WTC11 (cell line): ENCODE measurements around the gene GRM8. TPM values are rescaled to one million over a fixed set of nuclear protein-coding genes. Genes with fewer than 3 reads are reported as not detected.

ENCODE experiments used
- ATAC-seq: fragments of 200-7000 bp; cut with Tn5 transposase; 2 replicates; pipeline ENCODE4 v1.10.0; 2021; ENCODE audit warnings: mild to moderate bottlenecking, moderate library complexity
- CTCF ChIA-PET: fragments of 300-600 bp; sonication (Branson Sonifier 250); formaldehyde crosslinking; loops from one replicate; lab custom pipeline; 2021; ENCODE audit warnings: antibody characterized with exemption; lab: Charles Lee
- POLR2A ChIA-PET: fragments of 350-600 bp; sonication (Branson Sonifier 250); formaldehyde crosslinking; loops from one replicate; lab custom pipeline; 2021; ENCODE audit warnings: antibody characterized with exemption; lab: Charles Lee
- DNase-seq: peaks from one replicate; pipeline ENCODE4 v3.0.0; 2021; ENCODE audit warnings: low spot score
- H3K27ac Mint-ChIP-seq: 2 replicates; pipeline ENCODE4 v1.8.0; 2021; ENCODE audit warnings: mixed read lengths
- H3K27me3 Mint-ChIP-seq: 2 replicates; pipeline ENCODE4 v1.8.0; 2021; ENCODE audit warnings: low read depth, mild to moderate bottlenecking, moderate library complexity, mixed read lengths
- H3K36me3 Mint-ChIP-seq: 2 replicates; pipeline ENCODE4 v1.8.0; 2021; ENCODE audit warnings: mixed read lengths
- H3K4me1 Mint-ChIP-seq: 2 replicates; pipeline ENCODE4 v1.8.0; 2022; ENCODE audit warnings: mixed read lengths
- H3K4me3 Mint-ChIP-seq: 2 replicates; pipeline ENCODE4 v1.8.0; 2021; ENCODE audit warnings: mild to moderate bottlenecking, moderate library complexity, mixed read lengths
- H3K9me3 Mint-ChIP-seq: 2 replicates; pipeline ENCODE4 v1.8.0; 2021; ENCODE audit warnings: mixed read lengths
- GABPB1 ChIP-seq: sonication (generic); formaldehyde crosslinking; IDR thresholded peaks from 2 replicates; pipeline ENCODE4 v1.8.1; 2023; ENCODE audit warnings: mild to moderate bottlenecking, missing genetic modification reagents
- GTF2I ChIP-seq: fragments of 250-450 bp; sonication (Bioruptor Pico); conservative IDR thresholded peaks from 2 replicates; pipeline ENCODE4 v1.4.0; 2021; ENCODE audit warnings: mild to moderate bottlenecking
- IRF2 ChIP-seq: sonication (generic); formaldehyde crosslinking; IDR thresholded peaks from 2 replicates; pipeline ENCODE4 v1.8.0; 2022; ENCODE audit warnings: low read depth, missing genetic modification reagents, borderline replicate concordance
- NR3C1 ChIP-seq: sonication (generic); formaldehyde crosslinking; conservative IDR thresholded peaks from 2 replicates; pipeline ENCODE4 v1.8.1; 2023; ENCODE audit warnings: low read depth, mild to moderate bottlenecking, missing genetic modification reagents
- PRRX2 ChIP-seq: fragments of 250-450 bp; sonication (Bioruptor Pico); IDR thresholded peaks from 2 replicates; pipeline ENCODE4 v1.8.0; 2021; ENCODE audit warnings: mild to moderate bottlenecking
- ZNF138 ChIP-seq: sonication (generic); formaldehyde crosslinking; conservative IDR thresholded peaks from 2 replicates; pipeline ENCODE4 v1.8.1; 2022; ENCODE audit warnings: mild to moderate bottlenecking, moderate library complexity, missing genetic modification reagents
- ZNF232 ChIP-seq: sonication (generic); formaldehyde crosslinking; IDR thresholded peaks from 2 replicates; pipeline ENCODE4 v1.8.0; 2022; ENCODE audit warnings: mild to moderate bottlenecking, missing genetic modification reagents
- ZNF263 ChIP-seq: sonication (generic); formaldehyde crosslinking; IDR thresholded peaks from 2 replicates; pipeline ENCODE4 v1.8.1; 2022; ENCODE audit warnings: low read depth, mild to moderate bottlenecking, moderate library complexity, missing genetic modification reagents
- ZNF317 ChIP-seq: sonication (generic); formaldehyde crosslinking; IDR thresholded peaks from 2 replicates; pipeline ENCODE4 v1.8.1; 2023; ENCODE audit warnings: low read depth, mild to moderate bottlenecking, moderate library complexity, missing genetic modification reagents, borderline replicate concordance
- total RNA-seq: library from RNA; stranded (reverse); gene quantifications from 3 replicates; pipeline ENCODE4 v1.2.3, GENCODE V29; 2021
- TF ChIP-seq, protein P1 (sequence below): sonication (generic); formaldehyde crosslinking; IDR thresholded peaks from 2 replicates; pipeline ENCODE4 v1.8.1; 2022; ENCODE audit warnings: missing genetic modification reagents, borderline replicate concordance
- TF ChIP-seq, protein P2 (sequence below): sonication (generic); formaldehyde crosslinking; IDR thresholded peaks from 2 replicates; pipeline ENCODE4 v1.8.1; 2022; ENCODE audit warnings: low read depth, missing genetic modification reagents, borderline replicate concordance
- TF ChIP-seq, protein P3 (sequence below): sonication (generic); formaldehyde crosslinking; IDR thresholded peaks from 2 replicates; pipeline ENCODE4 v1.8.1; 2022; ENCODE audit warnings: mild to moderate bottlenecking, moderate library complexity, missing genetic modification reagents
- TF ChIP-seq, protein P4 (sequence below): fragments of 250-450 bp; sonication (Bioruptor Pico); IDR thresholded peaks from 2 replicates; pipeline ENCODE4 v1.9.0; 2021; ENCODE audit warnings: moderate library complexity, mild to moderate bottlenecking, inconsistent platforms, borderline replicate concordance
- TF ChIP-seq, protein P5 (sequence below): sonication (generic); formaldehyde crosslinking; IDR thresholded peaks from 2 replicates; pipeline ENCODE4 v1.8.0; 2023; ENCODE audit warnings: missing genetic modification reagents
- TF ChIP-seq, protein P6 (sequence below): sonication (generic); formaldehyde crosslinking; IDR thresholded peaks from 2 replicates; pipeline ENCODE4 v1.8.0; 2022; ENCODE audit warnings: missing genetic modification reagents
- TF ChIP-seq, protein P7 (sequence below): sonication (generic); formaldehyde crosslinking; IDR thresholded peaks from 2 replicates; pipeline ENCODE4 v1.8.0; 2022; ENCODE audit warnings: mild to moderate bottlenecking, missing genetic modification reagents

GRM8 gene
- total RNA-seq, 1 experiment from 2014 or later = 2.3 TPM

DNA sequence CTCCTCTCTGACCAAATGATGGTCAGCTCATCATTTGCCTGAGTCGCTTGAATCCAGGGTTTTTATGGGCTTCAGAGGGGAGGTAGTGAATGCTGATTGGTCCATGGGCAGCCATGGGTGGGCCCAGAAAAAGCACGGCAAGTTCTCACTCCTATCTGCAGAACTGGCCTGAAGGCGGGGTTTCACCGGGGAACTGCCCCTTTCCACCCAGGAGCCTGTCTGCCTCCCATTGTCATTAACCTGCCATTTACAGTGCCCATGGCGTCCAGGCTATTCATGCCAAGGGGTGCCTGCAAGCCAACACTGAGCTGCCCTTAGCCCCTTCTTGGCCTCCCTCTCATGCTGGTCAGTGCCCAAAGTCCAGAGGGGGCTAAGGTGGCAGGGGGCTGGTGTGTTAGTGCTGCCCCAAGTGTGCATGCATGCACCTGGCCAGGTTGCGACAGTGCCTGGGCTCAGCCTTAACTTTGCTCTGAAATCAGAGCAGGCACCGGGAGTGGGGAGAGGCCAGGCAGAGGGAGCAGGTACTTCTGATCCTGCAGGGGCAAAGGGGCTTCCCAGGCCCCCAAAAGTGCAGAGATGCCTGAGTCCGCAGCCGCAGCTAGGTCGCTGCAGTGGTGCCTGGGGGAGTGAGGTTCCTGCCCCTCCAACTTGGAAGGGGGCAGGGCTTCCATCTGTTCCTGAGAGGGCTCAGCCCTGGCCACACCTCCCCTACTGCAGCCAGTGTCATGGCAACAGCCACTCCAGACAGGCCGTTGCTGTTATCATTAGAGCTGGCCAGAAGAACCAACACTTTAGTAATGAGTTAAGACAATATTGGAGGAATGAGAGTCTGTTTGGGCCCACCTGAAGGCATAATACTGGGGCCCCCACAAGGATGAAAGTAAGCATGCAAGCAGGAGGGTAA, 561.6 kb downstream of the GRM8 start:
- peaks cover 11% of the 10 kb centered on the region for H3K36me3 Mint-ChIP-seq
- TF ChIP-seq ZNF317 (CRISPR knock-in tag) (no peak), IRF2 (CRISPR knock-in tag) (no peak), PRRX2 (no peak), NR3C1 (CRISPR knock-in tag) (no peak)
- TF ChIP-seq, protein P1, sequence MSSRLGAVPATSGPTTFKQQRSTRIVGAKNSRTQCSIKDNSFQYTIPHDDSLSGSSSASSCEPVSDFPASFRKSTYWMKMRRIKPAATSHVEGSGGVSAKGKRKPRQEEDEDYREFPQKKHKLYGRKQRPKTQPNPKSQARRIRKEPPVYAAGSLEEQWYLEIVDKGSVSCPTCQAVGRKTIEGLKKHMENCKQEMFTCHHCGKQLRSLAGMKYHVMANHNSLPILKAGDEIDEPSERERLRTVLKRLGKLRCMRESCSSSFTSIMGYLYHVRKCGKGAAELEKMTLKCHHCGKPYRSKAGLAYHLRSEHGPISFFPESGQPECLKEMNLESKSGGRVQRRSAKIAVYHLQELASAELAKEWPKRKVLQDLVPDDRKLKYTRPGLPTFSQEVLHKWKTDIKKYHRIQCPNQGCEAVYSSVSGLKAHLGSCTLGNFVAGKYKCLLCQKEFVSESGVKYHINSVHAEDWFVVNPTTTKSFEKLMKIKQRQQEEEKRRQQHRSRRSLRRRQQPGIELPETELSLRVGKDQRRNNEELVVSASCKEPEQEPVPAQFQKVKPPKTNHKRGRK = no peak
- TF ChIP-seq, all 79 proteins: peak for 0
- no peak for DNase-seq
- no peak overlapping the region for H3K27ac Mint-ChIP-seq
- ATAC-seq = peak; percentile 71
- peaks cover 37% of the 10 kb centered on the region for H3K4me1 Mint-ChIP-seq
- ChIA-PET CTCF (no interaction called here), POLR2A (no interaction called here)
- peaks cover 19% of the 10 kb centered on the region for H3K9me3 Mint-ChIP-seq
- H3K4me3 Mint-ChIP-seq = no peak overlapping the region
- no peaks in the 10 kb centered on the region for H3K27me3 Mint-ChIP-seq

DNA sequence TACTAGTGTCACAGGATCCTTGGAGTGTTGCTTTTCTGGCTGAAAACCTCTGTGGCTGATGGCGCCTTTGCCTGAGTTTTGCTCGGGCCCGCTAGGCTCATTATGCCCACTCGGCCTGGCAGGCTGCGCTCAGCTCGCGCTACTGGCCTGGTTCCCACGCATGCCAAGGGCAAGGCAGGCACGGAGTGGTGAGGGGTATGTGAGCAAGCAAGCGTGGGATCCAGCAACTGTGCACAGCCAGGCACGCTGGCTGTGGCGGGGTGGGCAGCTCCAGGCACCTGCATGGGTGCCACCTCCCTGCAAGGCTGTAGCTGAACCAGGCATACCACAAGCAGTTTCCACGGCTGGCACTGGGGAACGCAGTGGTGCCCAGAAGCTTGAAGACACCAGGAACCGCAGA, 562.6 kb downstream of the GRM8 start:
- ATAC-seq = no peak
- Mint-ChIP-seq H3K27ac (no peak overlapping the region), H3K4me3 (no peak overlapping the region), H3K36me3 (peaks cover 11% of the 10 kb centered on the region), H3K4me1 (peaks cover 33% of the 10 kb centered on the region), H3K27me3 (no peaks in the 10 kb centered on the region), H3K9me3 (peaks cover 19% of the 10 kb centered on the region)
- DNase-seq = no peak
- TF ChIP-seq, protein P2, sequence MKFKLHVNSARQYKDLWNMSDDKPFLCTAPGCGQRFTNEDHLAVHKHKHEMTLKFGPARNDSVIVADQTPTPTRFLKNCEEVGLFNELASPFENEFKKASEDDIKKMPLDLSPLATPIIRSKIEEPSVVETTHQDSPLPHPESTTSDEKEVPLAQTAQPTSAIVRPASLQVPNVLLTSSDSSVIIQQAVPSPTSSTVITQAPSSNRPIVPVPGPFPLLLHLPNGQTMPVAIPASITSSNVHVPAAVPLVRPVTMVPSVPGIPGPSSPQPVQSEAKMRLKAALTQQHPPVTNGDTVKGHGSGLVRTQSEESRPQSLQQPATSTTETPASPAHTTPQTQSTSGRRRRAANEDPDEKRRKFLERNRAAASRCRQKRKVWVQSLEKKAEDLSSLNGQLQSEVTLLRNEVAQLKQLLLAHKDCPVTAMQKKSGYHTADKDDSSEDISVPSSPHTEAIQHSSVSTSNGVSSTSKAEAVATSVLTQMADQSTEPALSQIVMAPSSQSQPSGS (CRISPR knock-in tag) = no peak
- TF ChIP-seq, protein P3, sequence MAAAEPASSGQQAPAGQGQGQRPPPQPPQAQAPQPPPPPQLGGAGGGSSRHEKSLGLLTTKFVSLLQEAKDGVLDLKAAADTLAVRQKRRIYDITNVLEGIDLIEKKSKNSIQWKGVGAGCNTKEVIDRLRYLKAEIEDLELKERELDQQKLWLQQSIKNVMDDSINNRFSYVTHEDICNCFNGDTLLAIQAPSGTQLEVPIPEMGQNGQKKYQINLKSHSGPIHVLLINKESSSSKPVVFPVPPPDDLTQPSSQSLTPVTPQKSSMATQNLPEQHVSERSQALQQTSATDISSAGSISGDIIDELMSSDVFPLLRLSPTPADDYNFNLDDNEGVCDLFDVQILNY = no peak
- no peak for TF ChIP-seq ZNF263 (CRISPR knock-in tag)
- TF ChIP-seq GTF2I (CRISPR knock-in tag) = no peak
- TF ChIP-seq, all 79 proteins: peak for 0
- ChIA-PET CTCF (no interaction called here), POLR2A (no interaction called here)

DNA sequence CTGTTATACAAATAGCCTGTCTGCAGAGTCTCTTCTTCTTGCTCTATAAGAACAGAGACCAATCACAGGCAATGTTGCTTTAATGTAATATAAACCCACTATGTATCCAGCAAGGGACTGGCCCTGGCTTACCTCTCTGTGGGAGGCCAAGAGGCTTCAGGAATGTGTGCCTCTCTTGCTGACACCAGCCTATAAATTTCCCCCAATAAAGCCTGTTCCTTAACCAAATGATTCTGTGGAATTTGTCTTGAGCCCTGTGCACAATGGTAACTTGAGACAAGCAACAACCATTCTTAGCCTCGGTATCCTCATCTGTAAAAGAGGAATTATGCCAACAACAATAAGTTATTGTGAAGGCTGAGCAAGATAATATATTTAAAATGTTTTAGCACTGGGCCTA, 563.7 kb downstream of the GRM8 start:
- ChIA-PET CTCF (interaction anchor here (0.5 kb wide), 1 partner anchor 1452 kb away, joined by 6 read pairs; no protein-coding TSS in a partner anchor), POLR2A (no interaction called here)
- Mint-ChIP-seq H3K36me3 (peaks cover 11% of the 10 kb centered on the region), H3K27ac (no peak overlapping the region), H3K9me3 (peaks cover 19% of the 10 kb centered on the region), H3K27me3 (no peaks in the 10 kb centered on the region), H3K4me1 (peaks cover 33% of the 10 kb centered on the region), H3K4me3 (no peak overlapping the region)
- DNase-seq (no peak), ATAC-seq (peak; percentile 71)
- TF ChIP-seq ZNF263 (CRISPR knock-in tag) = no peak
- TF ChIP-seq, protein P2 (CRISPR knock-in tag) = no peak
- TF ChIP-seq GABPB1 (CRISPR knock-in tag) = no peak
- TF ChIP-seq, protein P4, sequence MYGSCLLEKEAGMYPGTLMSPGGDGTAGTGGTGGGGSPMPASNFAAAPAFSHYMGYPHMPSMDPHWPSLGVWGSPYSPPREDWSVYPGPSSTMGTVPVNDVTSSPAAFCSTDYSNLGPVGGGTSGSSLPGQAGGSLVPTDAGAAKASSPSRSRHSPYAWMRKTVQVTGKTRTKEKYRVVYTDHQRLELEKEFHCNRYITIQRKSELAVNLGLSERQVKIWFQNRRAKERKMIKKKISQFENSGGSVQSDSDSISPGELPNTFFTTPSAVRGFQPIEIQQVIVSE = no peak
- no peak for TF ChIP-seq ZNF317 (CRISPR knock-in tag)
- TF ChIP-seq, protein P5, sequence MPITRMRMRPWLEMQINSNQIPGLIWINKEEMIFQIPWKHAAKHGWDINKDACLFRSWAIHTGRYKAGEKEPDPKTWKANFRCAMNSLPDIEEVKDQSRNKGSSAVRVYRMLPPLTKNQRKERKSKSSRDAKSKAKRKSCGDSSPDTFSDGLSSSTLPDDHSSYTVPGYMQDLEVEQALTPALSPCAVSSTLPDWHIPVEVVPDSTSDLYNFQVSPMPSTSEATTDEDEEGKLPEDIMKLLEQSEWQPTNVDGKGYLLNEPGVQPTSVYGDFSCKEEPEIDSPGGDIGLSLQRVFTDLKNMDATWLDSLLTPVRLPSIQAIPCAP (CRISPR knock-in tag) = no peak
- TF ChIP-seq ZNF232 (CRISPR knock-in tag) = no peak
- TF ChIP-seq PRRX2 = no peak
- TF ChIP-seq, protein P6, sequence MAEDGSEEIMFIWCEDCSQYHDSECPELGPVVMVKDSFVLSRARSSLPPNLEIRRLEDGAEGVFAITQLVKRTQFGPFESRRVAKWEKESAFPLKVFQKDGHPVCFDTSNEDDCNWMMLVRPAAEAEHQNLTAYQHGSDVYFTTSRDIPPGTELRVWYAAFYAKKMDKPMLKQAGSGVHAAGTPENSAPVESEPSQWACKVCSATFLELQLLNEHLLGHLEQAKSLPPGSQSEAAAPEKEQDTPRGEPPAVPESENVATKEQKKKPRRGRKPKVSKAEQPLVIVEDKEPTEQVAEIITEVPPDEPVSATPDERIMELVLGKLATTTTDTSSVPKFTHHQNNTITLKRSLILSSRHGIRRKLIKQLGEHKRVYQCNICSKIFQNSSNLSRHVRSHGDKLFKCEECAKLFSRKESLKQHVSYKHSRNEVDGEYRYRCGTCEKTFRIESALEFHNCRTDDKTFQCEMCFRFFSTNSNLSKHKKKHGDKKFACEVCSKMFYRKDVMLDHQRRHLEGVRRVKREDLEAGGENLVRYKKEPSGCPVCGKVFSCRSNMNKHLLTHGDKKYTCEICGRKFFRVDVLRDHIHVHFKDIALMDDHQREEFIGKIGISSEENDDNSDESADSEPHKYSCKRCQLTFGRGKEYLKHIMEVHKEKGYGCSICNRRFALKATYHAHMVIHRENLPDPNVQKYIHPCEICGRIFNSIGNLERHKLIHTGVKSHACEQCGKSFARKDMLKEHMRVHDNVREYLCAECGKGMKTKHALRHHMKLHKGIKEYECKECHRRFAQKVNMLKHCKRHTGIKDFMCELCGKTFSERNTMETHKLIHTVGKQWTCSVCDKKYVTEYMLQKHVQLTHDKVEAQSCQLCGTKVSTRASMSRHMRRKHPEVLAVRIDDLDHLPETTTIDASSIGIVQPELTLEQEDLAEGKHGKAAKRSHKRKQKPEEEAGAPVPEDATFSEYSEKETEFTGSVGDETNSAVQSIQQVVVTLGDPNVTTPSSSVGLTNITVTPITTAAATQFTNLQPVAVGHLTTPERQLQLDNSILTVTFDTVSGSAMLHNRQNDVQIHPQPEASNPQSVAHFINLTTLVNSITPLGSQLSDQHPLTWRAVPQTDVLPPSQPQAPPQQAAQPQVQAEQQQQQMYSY (CRISPR knock-in tag) = no peak
- TF ChIP-seq, protein P7, sequence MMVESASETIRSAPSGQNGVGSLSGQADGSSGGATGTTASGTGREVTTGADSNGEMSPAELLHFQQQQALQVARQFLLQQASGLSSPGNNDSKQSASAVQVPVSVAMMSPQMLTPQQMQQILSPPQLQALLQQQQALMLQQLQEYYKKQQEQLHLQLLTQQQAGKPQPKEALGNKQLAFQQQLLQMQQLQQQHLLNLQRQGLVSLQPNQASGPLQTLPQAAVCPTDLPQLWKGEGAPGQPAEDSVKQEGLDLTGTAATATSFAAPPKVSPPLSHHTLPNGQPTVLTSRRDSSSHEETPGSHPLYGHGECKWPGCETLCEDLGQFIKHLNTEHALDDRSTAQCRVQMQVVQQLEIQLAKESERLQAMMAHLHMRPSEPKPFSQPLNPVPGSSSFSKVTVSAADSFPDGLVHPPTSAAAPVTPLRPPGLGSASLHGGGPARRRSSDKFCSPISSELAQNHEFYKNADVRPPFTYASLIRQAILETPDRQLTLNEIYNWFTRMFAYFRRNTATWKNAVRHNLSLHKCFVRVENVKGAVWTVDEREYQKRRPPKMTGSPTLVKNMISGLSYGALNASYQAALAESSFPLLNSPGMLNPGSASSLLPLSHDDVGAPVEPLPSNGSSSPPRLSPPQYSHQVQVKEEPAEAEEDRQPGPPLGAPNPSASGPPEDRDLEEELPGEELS (CRISPR knock-in tag) = no peak
- TF ChIP-seq ZNF138 (CRISPR knock-in tag) = no peak
